GM12865 (cell line): Measurements from ENCODE around the gene BMERB1.

ENCODE experiments used
- DNase-seq: peaks from one replicate; pipeline ENCODE4 v3.0.0; 2010; ENCODE audit warnings: low read depth
- H3K4me3 ChIP-seq: 2 replicates; pipeline ENCODE4 v1.5.1; 2011; ENCODE audit warnings: mild to moderate bottlenecking, low read depth, low read length, control low read depth
- TF ChIP-seq, protein P1 (sequence below): IDR thresholded peaks from 2 replicates; pipeline ENCODE4 v1.5.1; 2011; ENCODE audit warnings: low read length, control low read depth, low read depth, inconsistent platforms; ENCODE audit not compliant: insufficient read depth; ENCODE audit errors: missing control alignments

The BMERB1 gene

DNA sequence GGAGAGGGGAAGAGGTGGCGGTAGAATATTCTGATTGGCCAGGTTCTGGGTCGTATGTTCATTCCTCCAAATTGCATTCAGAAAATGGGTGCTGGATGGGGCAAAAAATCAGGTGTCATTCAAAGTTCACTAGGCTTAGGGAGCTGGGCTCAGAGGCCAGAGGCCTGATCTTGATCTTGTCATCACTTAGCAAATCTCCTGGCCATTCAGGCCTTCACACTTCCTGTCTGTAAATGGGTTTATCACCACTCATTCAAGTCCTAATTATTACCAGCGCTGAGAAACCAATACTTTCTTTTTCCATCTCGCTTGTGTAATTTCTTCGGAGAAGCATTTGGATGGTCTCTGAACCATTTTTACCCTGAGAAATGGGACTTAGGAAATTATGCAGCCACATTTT, 50.8 kb downstream of the BMERB1 start:
- no peak for DNase-seq
- TF ChIP-seq, protein P1, sequence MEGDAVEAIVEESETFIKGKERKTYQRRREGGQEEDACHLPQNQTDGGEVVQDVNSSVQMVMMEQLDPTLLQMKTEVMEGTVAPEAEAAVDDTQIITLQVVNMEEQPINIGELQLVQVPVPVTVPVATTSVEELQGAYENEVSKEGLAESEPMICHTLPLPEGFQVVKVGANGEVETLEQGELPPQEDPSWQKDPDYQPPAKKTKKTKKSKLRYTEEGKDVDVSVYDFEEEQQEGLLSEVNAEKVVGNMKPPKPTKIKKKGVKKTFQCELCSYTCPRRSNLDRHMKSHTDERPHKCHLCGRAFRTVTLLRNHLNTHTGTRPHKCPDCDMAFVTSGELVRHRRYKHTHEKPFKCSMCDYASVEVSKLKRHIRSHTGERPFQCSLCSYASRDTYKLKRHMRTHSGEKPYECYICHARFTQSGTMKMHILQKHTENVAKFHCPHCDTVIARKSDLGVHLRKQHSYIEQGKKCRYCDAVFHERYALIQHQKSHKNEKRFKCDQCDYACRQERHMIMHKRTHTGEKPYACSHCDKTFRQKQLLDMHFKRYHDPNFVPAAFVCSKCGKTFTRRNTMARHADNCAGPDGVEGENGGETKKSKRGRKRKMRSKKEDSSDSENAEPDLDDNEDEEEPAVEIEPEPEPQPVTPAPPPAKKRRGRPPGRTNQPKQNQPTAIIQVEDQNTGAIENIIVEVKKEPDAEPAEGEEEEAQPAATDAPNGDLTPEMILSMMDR = no peak
- H3K4me3 ChIP-seq = no peak overlapping the region

DNA sequence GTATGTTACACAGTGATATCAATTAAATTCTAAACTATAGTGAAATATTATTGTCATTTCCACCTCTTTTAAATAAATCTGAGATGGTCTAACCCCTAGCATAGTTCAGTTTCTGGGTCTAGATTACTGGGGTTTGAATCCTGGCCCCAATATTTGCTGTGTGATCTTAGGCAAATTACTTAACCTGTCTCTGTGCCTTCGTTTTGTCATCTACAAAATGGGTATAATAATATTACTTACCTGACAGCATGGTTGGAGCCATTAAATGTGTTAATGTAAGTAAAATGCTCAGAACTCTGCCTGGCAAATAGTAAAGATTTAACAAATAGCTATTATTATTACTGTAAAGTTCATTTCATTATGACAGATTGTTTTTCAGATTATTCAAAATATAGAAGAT, 52.3 kb downstream of the BMERB1 start:
- DNase-seq = no peak
- no peak overlapping the region for H3K4me3 ChIP-seq
- TF ChIP-seq, protein P1 = no peak

DNA sequence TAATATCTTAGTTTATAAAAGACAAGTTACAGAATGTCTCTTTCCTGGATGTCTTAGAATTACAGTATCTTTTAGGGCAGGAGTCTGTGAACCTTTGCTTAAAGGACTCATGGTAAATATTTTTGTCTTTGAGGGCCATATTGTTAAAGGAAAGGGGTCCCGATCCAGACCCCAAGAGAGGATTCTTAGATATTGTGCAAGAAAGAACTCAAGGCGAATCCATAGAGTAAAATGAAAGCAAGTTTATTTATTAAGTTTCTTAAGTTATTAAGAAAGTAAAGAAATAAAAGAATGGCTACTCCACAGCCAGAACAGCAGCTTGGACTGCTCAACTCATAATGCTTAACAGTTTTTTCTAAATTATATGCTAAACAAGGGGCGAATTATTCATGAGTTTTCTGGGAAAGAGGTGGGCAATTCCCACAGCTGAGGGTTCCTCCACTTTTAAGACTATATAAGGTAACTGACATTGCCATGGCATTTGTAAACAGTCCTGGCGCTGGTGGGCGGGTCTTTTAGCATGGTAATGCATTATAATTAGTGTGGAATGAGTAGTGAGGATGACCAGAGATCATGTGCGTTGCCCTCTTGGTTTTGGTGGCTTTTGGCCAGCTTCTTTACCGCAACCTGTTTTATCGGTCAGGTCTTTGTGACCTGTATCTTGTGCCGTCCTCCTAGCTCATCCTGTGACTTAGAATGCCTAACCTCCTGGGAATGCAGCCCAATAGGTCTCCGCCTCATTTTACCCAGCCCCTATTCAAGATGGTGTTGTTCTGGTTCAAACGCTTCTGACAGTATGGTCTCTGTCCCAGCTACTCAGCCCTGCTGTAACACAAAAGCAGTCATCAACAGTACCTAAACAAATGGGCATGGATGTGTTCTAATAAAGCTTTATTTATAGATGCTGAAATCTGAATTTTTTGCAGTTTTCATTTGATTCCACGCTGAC, 53.2 kb downstream of the BMERB1 start:
- H3K4me3 ChIP-seq = no peak overlapping the region
- DNase-seq = no peak
- TF ChIP-seq, protein P1 = no peak

DNA sequence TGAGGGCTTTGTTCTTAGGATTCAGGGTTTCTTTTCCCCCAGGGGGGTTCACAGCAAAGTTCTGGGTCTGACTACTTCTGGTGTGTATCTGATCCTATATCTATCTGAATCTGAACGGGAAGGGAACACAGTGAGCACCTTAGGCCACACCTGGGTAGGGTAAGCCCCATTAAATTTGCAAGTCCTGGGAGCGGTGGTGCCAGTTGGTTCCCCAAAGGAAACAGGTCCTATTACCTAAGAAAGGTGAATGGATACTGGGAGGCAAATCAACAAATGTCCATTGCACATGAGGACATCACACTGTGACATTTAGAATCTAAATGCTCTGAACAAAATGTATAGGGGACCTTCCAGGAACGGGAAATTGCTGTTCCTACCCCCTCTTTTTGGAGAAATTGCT, 54.6 kb downstream of the BMERB1 start:
- no peak for DNase-seq
- TF ChIP-seq, protein P1 = no peak
- H3K4me3 ChIP-seq = no peak overlapping the region

DNA sequence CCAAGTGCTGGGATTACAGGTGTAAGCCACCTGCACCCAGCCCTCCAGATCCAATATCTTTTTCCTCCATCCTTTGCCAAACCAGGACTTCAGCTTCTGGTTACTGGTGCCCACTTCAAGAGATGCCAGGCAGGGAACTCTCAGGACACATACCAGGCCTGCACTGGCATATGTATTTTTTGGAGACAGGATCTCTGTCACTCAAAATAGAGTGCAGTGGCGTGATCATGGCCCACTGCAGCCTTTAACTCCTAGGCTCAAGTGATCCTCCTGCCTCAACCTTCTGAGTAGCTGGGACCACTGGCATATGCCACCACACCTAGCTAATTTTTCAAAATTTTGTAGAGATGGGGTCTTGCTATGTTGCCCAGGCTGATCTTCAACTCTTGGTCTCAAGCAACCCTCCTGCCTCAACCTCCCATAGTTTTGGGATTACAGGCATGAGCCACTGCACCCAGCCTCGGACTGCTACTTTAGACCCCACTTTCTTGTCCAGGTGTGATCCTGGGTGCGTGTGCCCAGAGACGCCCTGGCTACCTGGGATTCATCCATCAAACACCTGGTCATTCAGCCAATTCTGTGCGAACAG, 55.8 kb downstream of the BMERB1 start:
- TF ChIP-seq, protein P1 = no peak
- no peak overlapping the region for H3K4me3 ChIP-seq
- DNase-seq = no peak

DNA sequence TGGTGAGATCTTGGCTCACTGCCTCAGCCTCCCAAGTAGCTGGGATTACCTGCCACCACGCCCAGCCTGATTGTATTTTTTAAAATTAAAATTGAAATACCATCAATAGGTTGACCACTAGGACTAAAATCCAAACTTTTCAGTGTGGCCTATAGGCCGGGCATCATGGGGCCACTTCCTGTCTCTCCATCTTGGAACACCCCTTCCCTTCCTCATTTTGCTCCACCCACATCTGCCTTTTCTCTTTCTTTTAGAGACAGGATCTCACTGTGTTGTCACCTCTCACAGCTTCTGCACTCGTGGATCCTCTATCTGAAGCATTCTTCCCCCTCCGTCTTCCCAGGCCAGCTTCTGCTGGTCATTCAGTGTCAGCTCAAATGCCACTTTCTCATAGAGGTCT, 57.0 kb downstream of the BMERB1 start:
- H3K4me3 ChIP-seq = no peak overlapping the region
- TF ChIP-seq, protein P1 = no peak
- DNase-seq = no peak
